HepG2 (cell line): ENCODE measurements around the gene ANXA9. TPM values are rescaled to one million over a fixed set of nuclear protein-coding genes. Genes with fewer than 3 reads are reported as not detected.

Experiments
- BHLHE40 ChIP-seq: IDR thresholded peaks from 2 replicates; pipeline ENCODE4 v1.6.1; 2011; ENCODE audit warnings: low read length, improper control_type of control experiment
- GFI1 ChIP-seq: sonication (generic); formaldehyde crosslinking; IDR thresholded peaks from 2 replicates; pipeline ENCODE4 v1.5.0; 2020; ENCODE audit warnings: missing genetic modification reagents, mild to moderate bottlenecking, borderline replicate concordance
- HOXA5 ChIP-seq: sonication (generic); formaldehyde crosslinking; IDR thresholded peaks from 2 replicates; pipeline ENCODE4 v1.4.0; 2020; ENCODE audit warnings: missing genetic modification reagents
- IKZF5 ChIP-seq: IDR thresholded peaks from 2 replicates; pipeline ENCODE4 v1.6.1; 2018; ENCODE audit warnings: missing genetic modification reagents, mild to moderate bottlenecking, missing compliant biosample characterization
- MTF1 ChIP-seq: sonication (generic); formaldehyde crosslinking; IDR thresholded peaks from 2 replicates; pipeline ENCODE4 v1.5.0; 2020; ENCODE audit warnings: missing genetic modification reagents
- NFE2L2 ChIP-seq: fragments of 150-350 bp; IDR thresholded peaks from 2 replicates; pipeline ENCODE4 v1.6.1; 2014; ENCODE audit warnings: low read length
- ONECUT2 ChIP-seq: sonication (generic); formaldehyde crosslinking; IDR thresholded peaks from 2 replicates; pipeline ENCODE4 v1.4.0; 2020; ENCODE audit warnings: missing genetic modification reagents
- PHB2 ChIP-seq: fragments of 450-650 bp; IDR thresholded peaks from 2 replicates; pipeline ENCODE4 v1.6.1; 2018; ENCODE audit not compliant: partially characterized antibody
- SAP130 ChIP-seq: IDR thresholded peaks from 2 replicates; pipeline ENCODE4 v1.6.1; 2016; ENCODE audit warnings: low read depth
- SMAD1 ChIP-seq: sonication (generic); formaldehyde crosslinking; IDR thresholded peaks from 2 replicates; pipeline ENCODE4 v1.4.0; 2020; ENCODE audit warnings: missing genetic modification reagents, low read depth, mild to moderate bottlenecking, borderline replicate concordance
- WIZ ChIP-seq: sonication (generic); formaldehyde crosslinking; IDR thresholded peaks from 2 replicates; pipeline ENCODE4 v1.5.1; 2020; ENCODE audit warnings: mild to moderate bottlenecking, missing genetic modification reagents
- ZBTB8A ChIP-seq: sonication (generic); formaldehyde crosslinking; IDR thresholded peaks from 2 replicates; pipeline ENCODE4 v1.4.0; 2020; ENCODE audit warnings: mild to moderate bottlenecking, low read depth, missing genetic modification reagents, borderline replicate concordance
- ZFP91 ChIP-seq: sonication (generic); formaldehyde crosslinking; IDR thresholded peaks from 2 replicates; pipeline ENCODE4 v1.9.0; 2022; ENCODE audit warnings: missing genetic modification reagents, mild to moderate bottlenecking, borderline replicate concordance
- ZNF142 ChIP-seq: sonication (generic); formaldehyde crosslinking; IDR thresholded peaks from 2 replicates; pipeline ENCODE4 v1.4.0; 2020; ENCODE audit warnings: missing genetic modification reagents
- ZNF281 ChIP-seq: sonication (generic); formaldehyde crosslinking; IDR thresholded peaks from 2 replicates; pipeline ENCODE4 v1.4.0; 2020; ENCODE audit warnings: missing genetic modification reagents, borderline replicate concordance
- ZNF589 ChIP-seq: sonication (generic); formaldehyde crosslinking; conservative IDR thresholded peaks from 2 replicates; pipeline ENCODE4 v1.8.0; 2022; ENCODE audit warnings: mild to moderate bottlenecking, moderate library complexity, missing genetic modification reagents
- ZSCAN29 ChIP-seq: sonication (generic); formaldehyde crosslinking; conservative IDR thresholded peaks from 2 replicates; pipeline ENCODE4 v1.4.0; 2020; ENCODE audit warnings: mild to moderate bottlenecking, missing genetic modification reagents
- polyA plus RNA-seq, 8 experiments: library from polyadenylated mRNA; depleted of rRNA in 3 of 8; stranded (reverse) in 7 of 8; unstranded in 1 of 8; fragments of >200 nt; fragmentation: Illumina TruSeq in 4 of 8; extraction: Trizol in 4 of 8; gene quantifications; 2 replicates each; pipeline versions ENCODE4 v1.2.1 to v1.2.3, GENCODE V29; 2011 to 2016; ENCODE audit warnings: low read depth in 4 of 8, missing spikeins in 1 of 8, mixed read lengths in 1 of 8; ENCODE audit not compliant: insufficient read depth in 1 of 8
- total RNA-seq, 5 experiments: library from RNA; depleted of rRNA; stranded (reverse); fragments of >200 nt; fragmentation: Illumina TruSeq; extraction: Trizol; gene quantifications; 2 replicates each; pipeline ENCODE4 v1.2.3, GENCODE V29; 2016; ENCODE audit warnings: low read depth in 1 of 5

Gene ANXA9
- total and polyA plus RNA-seq, 2 of the 13 experiments (the other 11 are each of a cell fraction or from before 2014, with no cell fraction given) = 13.3 to 23.9 TPM

GRCh38 chr1:150981805-150982712 lies at the start of gene ANXA9 (continued):
- peak; percentile 72; the same call in 1 of the 2 replicates for TF ChIP-seq ZSCAN29 (CRISPR knock-in tag)
- no peak for TF ChIP-seq MTF1 (CRISPR knock-in tag)
- peak; percentile 76 for TF ChIP-seq ZNF281 (CRISPR knock-in tag)
- TF ChIP-seq ONECUT2 (CRISPR knock-in tag) = no peak
- no peak for TF ChIP-seq PHB2
- no peak for TF ChIP-seq ZNF142 (CRISPR knock-in tag)
- TF ChIP-seq WIZ (CRISPR knock-in tag) = no peak
- no peak for TF ChIP-seq ZNF589 (CRISPR knock-in tag)
- peak; percentile 20; the same call in 1 of the 2 replicates for TF ChIP-seq GFI1 (CRISPR knock-in tag)
- no peak for TF ChIP-seq SMAD1
- TF ChIP-seq HOXA5 (CRISPR knock-in tag) = peak; percentile 28; the same call in 1 of the 2 replicates
- no peak for TF ChIP-seq NFE2L2
- TF ChIP-seq ZFP91 (CRISPR knock-in tag) = peak; percentile 64; the same call in 1 of the 2 replicates
- no peak for TF ChIP-seq ZBTB8A (CRISPR knock-in tag)
- peak; percentile 87 for TF ChIP-seq IKZF5 (CRISPR knock-in tag)
- no peak for TF ChIP-seq BHLHE40
- peak; percentile 84 for TF ChIP-seq SAP130 (CRISPR knock-in tag)
